GM18502 (cell line): ENCODE data around the gene TFCP2L1.

Experiments
- ATAC-seq: cut with Tn5 transposase; IDR thresholded peaks from one replicate; pipeline ENCODE4 v1.9.1; 2021; ENCODE audit warnings: mild to moderate bottlenecking; ENCODE audit not compliant: unreplicated experiment, poor library complexity

Gene TFCP2L1

GRCh38 chr2:121201796-121202195, 83.2 kb downstream of the TFCP2L1 start:
- ATAC-seq, result no peak

- ATAC-seq, result no peak
Measured at GRCh38 chr2:121200419-121201315, 84.3 kb downstream of the TFCP2L1 start.

- no peak for ATAC-seq
Measured at GRCh38 chr2:121200011-121200347, 85.0 kb downstream of the TFCP2L1 start.

GRCh38 chr2:121199281-121200010, 85.6 kb downstream of the TFCP2L1 start:
- ATAC-seq, result no peak

GRCh38 chr2:121197369-121198091, 87.5 kb downstream of the TFCP2L1 start:
- ATAC-seq, result no peak

GRCh38 chr2:121196849-121197155, 88.2 kb downstream of the TFCP2L1 start:
- ATAC-seq, result no peak

GRCh38 chr2:121196132-121196848, 88.7 kb downstream of the TFCP2L1 start:
- ATAC-seq, result no peak

- no peak for ATAC-seq
Measured at GRCh38 chr2:121195036-121195435, 90.0 kb downstream of the TFCP2L1 start.

GRCh38 chr2:121194626-121195025, 90.4 kb downstream of the TFCP2L1 start:
- no peak for ATAC-seq

GRCh38 chr2:121193185-121193584, 91.8 kb downstream of the TFCP2L1 start:
- ATAC-seq, result no peak

- ATAC-seq, result no peak
Measured at GRCh38 chr2:121192576-121192975, 92.4 kb downstream of the TFCP2L1 start.

- ATAC-seq, result no peak
Measured at GRCh38 chr2:121191191-121192170, 93.5 kb downstream of the TFCP2L1 start.

GRCh38 chr2:121189661-121190381, 95.2 kb downstream of the TFCP2L1 start:
- ATAC-seq, result no peak

GRCh38 chr2:121189011-121189410, 96.0 kb downstream of the TFCP2L1 start:
- no peak for ATAC-seq

- no peak for ATAC-seq
Measured at GRCh38 chr2:121187982-121188411, 97.0 kb downstream of the TFCP2L1 start.

- no peak for ATAC-seq
Measured at GRCh38 chr2:121187351-121187981, 97.5 kb downstream of the TFCP2L1 start.

GRCh38 chr2:121186261-121186660, 98.7 kb downstream of the TFCP2L1 start:
- no peak for ATAC-seq

- no peak for ATAC-seq
Measured at GRCh38 chr2:121185571-121186074, 99.4 kb downstream of the TFCP2L1 start.
